Rectal smooth muscle tissue (tissue), 1 donor: Measurements from ENCODE around the gene PDGFC.

ENCODE experiments used
- H3K27ac ChIP-seq: one replicate; pipeline ENCODE4 v1.7.0; 2013; ENCODE audit warnings: low read depth, low read length, inconsistent platforms
- H3K27me3 ChIP-seq: one replicate; pipeline ENCODE4 v1.7.0; 2013; ENCODE audit warnings: low read length; ENCODE audit not compliant: control insufficient read depth, insufficient read depth
- H3K36me3 ChIP-seq: one replicate; pipeline ENCODE4 v1.7.0; 2013; ENCODE audit warnings: low read length; ENCODE audit not compliant: control insufficient read depth, insufficient read depth
- H3K4me1 ChIP-seq: one replicate; pipeline ENCODE4 v1.7.0; 2013; ENCODE audit warnings: low read length; ENCODE audit not compliant: control insufficient read depth, insufficient read depth
- H3K4me3 ChIP-seq: one replicate; pipeline ENCODE4 v1.7.0; 2013; ENCODE audit warnings: low read length
- H3K9ac ChIP-seq: one replicate; pipeline ENCODE4 v1.7.0; 2013; ENCODE audit warnings: low read length

Gene PDGFC

DNA sequence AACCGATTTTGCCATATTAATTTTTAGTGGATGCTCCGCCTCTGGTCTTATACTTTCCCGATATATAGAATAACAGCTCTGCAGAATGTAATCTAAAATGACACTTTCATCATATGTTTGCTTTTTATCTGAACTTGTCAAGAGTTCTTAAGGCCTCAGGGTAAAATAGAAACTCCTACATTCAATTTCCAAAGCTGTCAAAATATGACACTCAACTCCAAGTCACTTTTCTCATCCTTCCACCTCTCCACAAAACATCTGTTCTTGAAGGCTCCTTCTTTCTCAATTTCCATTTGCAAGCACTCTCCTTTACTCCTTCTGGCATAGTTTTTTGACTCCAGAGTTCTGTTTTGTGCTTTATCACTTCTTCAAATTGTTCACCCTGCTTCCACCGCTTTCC is 242.2 kb downstream of the PDGFC start:
- H3K4me1 ChIP-seq: no peaks in the 10 kb centered on the region
- H3K27me3 ChIP-seq: no peaks in the 10 kb centered on the region
- no peak overlapping the region for H3K9ac ChIP-seq
- no peaks in the 10 kb centered on the region for H3K36me3 ChIP-seq
- no peak overlapping the region for H3K27ac ChIP-seq
- H3K4me3 ChIP-seq: no peak overlapping the region

DNA sequence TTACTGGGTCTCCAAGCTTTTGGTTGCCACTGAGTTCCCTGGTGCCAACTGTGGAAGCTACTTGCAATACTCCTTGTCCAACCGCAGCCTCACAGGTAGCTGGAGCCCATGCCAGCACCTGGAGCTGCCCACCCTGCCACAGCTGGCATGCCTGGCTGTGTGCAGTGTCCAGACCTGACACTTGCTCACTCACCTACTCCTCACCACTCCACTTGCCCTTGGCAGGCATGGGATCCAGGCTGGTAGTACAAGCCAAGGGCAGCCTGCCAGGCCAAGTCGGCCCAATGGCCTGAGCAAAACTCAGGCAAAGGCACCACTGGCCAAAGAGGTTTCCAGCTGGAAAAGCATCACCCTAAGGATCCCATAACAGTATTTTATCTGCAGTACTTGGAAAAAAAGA is 246.3 kb downstream of the PDGFC start:
- no peaks in the 10 kb centered on the region for H3K36me3 ChIP-seq
- H3K27me3 ChIP-seq: no peaks in the 10 kb centered on the region
- H3K4me1 ChIP-seq: no peaks in the 10 kb centered on the region
- no peak overlapping the region for H3K4me3 ChIP-seq
- H3K9ac ChIP-seq: no peak overlapping the region
- no peak overlapping the region for H3K27ac ChIP-seq

DNA sequence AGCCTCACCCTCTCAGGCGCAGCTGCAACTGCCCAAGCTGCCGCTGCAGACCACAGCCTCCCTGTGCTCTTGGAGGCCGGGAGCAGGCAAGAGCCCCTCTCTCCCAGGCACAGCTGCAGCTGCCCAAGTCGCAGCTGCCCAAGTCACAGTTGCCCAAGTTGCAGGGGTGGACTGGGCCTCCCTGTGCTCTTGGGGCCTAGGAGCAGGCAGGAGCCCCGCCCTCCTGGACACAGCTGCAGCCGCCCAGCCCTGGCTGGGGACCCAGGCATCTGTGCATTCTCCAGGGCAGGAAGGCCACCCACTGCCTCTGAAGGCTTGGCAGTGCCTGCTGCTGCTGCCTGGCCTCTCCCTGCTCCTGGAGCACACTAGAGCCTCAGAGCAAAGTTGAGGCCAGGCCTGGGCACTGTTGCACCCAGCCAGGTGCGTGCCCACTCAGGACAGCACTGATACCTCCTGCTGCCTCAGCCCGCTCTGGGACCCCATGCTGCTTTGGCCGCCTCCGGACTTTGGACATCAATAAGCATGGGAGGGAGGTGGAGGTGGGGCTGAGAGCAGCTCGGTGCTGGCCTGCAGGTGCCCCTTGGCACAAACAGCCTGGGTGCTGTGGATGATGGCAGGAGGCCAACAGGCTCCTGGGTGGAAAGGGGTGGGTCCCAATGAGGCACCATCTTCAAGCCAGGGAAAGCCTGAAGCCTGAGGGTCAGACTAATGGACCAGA is 247.5 kb downstream of the PDGFC start:
- Histone ChIP-seq H3K27me3 (no peaks in the 10 kb centered on the region), H3K4me3 (no peak overlapping the region), H3K9ac (no peak overlapping the region), H3K36me3 (no peaks in the 10 kb centered on the region), H3K4me1 (no peaks in the 10 kb centered on the region), H3K27ac (no peak overlapping the region)

DNA sequence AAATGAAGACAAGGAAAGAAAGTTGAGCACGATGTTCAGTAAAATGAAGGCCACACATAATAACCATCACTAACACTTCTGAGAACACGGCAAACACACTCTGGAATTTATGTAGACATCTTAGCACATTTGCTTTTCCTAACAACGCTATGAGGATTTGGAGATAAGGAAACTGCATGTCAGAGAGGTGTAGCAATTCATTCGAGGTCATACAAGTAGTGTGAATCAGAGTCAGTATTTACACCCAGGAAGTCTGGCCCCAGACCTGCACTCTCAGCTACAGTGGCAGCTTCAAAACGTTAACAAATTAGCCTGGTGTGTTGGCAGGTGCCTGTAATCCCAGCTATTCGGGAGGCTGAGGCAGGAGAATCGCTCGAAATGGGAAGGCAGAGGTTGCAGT is 253.4 kb downstream of the PDGFC start:
- Histone ChIP-seq H3K4me3 (no peak overlapping the region), H3K4me1 (no peaks in the 10 kb centered on the region), H3K27ac (no peak overlapping the region), H3K9ac (no peak overlapping the region), H3K36me3 (no peaks in the 10 kb centered on the region), H3K27me3 (no peaks in the 10 kb centered on the region)

DNA sequence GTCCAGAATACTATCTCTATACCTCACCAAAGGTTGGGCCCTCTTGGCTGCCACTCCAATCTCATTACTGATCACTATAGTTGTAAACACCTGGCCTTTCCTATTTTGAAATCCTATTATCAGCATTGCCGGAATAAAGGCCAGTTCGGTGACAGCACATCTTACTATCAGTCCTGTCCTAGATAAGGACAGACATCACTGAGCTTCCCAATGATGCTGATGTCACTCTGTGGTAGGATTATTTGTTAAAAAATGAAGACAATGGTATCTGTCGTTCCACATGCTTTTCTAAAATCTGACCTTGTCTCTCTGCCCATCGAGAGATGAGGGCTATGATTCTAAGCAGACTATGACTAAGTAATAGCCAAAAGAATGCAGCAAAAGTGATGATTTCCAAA is 260.4 kb downstream of the PDGFC start:
- no peak overlapping the region for H3K9ac ChIP-seq
- no peaks in the 10 kb centered on the region for H3K4me1 ChIP-seq
- H3K27me3 ChIP-seq: no peaks in the 10 kb centered on the region
- H3K4me3 ChIP-seq: no peak overlapping the region
- no peak overlapping the region for H3K27ac ChIP-seq
- H3K36me3 ChIP-seq: no peaks in the 10 kb centered on the region
